Fibroblast of pulmonary artery (primary cell): ENCODE data around the gene MAP3K7.

ENCODE experiments used
- DNase-seq: peaks from one replicate; pipeline ENCODE4 v3.0.0-alpha.2; 2010; ENCODE audit warnings: low read depth
- H3K4me3 ChIP-seq: replicated peaks from 2 replicates; pipeline ENCODE4 v1.5.1; 2011; ENCODE audit warnings: low read depth, mild to moderate bottlenecking, control low read depth, low read length, moderate library complexity
- TF ChIP-seq, protein P1 (sequence below): IDR thresholded peaks from 2 replicates; pipeline ENCODE4 v1.5.1; 2011; ENCODE audit warnings: mild to moderate bottlenecking, control low read depth, low read length, inconsistent platforms; ENCODE audit errors: missing control alignments

The MAP3K7 gene

DNA sequence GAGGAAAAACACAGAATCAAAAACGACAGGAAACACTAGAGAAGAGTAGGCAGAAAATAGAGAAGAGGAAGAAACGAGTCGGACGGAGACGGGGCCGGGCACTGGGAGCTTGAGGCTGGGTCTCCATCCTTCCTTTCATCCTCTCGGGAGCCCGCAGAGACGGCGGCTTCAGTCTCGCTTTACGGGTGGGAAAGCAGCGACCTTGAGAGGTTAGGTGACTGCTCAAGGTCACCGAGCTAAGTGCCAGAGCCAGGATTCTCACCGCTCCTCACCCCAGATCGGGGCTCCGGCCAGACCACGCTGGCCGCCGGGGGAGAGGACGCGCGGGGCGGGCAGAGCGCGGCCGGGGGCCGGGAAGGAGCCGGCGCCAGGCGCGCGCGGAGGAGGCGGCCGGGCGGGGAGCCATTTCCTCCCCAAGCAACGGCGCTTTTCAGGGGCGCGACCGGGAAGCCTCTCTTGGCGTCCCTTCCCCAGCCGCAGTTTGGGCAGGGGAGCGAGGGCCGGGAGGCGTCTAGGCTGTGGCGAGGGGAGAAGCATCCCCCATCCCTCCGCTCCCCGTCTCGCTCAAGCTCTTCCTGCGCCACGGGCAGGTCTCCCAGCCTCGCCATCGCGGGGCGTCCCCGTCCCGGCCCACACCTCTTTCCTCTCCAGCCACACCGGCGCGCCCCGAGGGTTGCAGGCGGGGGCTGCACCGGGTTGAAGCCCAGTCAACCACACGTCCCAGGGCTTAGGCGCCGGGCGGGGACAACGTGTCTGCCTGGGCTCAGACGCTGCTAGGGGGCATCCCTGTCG, 24.1 kb upstream of the MAP3K7 start:
- H3K4me3 ChIP-seq = peak overlapping the region; percentile 56
- TF ChIP-seq, protein P1, sequence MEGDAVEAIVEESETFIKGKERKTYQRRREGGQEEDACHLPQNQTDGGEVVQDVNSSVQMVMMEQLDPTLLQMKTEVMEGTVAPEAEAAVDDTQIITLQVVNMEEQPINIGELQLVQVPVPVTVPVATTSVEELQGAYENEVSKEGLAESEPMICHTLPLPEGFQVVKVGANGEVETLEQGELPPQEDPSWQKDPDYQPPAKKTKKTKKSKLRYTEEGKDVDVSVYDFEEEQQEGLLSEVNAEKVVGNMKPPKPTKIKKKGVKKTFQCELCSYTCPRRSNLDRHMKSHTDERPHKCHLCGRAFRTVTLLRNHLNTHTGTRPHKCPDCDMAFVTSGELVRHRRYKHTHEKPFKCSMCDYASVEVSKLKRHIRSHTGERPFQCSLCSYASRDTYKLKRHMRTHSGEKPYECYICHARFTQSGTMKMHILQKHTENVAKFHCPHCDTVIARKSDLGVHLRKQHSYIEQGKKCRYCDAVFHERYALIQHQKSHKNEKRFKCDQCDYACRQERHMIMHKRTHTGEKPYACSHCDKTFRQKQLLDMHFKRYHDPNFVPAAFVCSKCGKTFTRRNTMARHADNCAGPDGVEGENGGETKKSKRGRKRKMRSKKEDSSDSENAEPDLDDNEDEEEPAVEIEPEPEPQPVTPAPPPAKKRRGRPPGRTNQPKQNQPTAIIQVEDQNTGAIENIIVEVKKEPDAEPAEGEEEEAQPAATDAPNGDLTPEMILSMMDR = no peak

DNA sequence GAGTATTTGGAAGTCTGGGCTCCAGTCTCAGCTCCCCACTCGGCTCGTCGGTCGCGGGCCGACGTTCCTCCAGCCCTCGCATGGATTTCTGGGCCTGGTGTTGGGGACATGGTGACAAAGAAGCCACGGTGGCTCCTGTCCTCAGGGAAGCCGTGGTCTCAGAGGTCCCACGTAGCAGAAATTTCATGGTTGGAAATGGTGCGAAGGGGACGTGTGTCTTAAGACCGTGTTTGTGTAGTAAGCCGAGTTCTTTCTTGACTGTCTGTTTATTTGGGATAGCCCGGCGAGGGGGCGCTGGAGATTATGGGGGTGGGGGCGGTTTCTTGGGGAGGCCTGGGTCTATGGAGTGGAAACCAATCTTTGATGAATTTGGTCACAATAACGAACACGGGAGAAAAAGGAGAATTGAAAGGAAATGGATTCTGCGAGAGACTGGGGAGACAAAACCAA, 23.5 kb upstream of the MAP3K7 start:
- peak; percentile 10 for DNase-seq
- peak overlapping the region; percentile 56 for H3K4me3 ChIP-seq
- TF ChIP-seq, protein P1 = no peak

More for the DNA sequence above, 24.1 kb upstream of the MAP3K7 start:
- DNase-seq = peak; percentile 10

DNA sequence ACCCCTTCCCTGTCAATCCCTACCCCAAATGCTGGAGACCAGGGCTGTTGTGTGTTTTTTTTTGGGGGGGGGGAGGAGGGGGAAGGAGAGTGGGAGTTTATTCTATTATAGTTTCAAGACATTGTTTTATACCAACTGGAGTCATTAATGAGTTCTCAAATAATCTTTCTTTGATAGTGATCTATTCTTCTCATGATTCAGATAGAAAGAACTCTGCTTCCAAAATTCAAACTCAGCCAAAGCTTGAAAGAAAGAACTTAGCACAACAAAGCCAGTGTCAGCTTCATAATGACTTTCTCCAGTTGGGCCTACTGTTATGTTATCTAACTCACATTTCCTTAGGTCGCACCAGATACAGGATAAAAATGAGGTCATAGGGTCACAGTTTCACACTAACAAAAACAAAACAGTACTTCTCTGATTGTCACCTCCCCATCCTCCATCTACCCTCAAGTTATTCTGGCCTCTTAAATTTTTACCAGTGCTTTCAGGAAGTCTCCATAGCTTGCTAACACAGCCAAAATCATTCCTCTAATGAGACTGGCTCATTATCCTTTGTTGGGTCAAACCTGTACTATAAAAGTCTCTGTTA, 19.0 kb upstream of the MAP3K7 start:
- DNase-seq = no peak
- H3K4me3 ChIP-seq = no peak overlapping the region
- TF ChIP-seq, protein P1 = no peak

DNA sequence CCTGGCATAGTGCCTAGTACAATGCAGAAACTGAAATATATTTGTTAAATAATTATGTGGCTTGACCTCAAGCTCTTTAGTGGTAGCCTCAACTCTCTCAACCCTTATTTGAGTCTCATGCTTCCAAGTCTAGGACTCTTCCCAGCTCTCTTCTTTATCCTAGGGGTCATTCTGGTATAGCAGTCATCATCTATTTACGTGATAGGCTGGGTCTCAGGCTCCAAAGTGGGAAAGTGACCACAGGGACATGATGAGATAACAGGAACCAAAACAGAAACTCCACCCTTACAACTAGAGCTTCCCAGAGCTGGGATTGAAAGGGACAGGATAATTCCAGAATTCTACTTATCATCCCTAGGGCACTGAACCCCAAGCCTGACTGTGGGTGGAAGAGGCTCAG, 17.7 kb upstream of the MAP3K7 start:
- DNase-seq = no peak
- TF ChIP-seq, protein P1 = no peak
- H3K4me3 ChIP-seq = no peak overlapping the region

DNA sequence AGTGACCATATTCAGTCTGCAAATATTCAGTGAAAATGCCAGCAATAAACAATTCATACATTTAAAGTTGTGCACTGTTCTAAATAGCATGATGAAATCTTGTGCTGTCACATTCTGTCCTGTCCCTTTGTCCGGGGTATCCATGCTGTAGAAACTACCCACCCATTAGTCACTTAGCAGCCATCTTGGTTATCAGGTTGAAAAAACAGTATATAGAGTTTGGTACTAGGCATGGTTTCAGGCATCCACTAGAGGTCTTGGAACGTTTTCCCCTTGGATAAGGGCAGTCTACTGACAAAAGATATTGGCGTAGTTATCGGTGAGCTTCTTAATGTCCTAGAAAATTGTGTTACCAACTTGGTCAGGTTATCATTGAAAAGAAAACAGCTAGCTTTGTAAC, 12.3 kb upstream of the MAP3K7 start:
- no peak overlapping the region for H3K4me3 ChIP-seq
- TF ChIP-seq, protein P1 = no peak
- no peak for DNase-seq

DNA sequence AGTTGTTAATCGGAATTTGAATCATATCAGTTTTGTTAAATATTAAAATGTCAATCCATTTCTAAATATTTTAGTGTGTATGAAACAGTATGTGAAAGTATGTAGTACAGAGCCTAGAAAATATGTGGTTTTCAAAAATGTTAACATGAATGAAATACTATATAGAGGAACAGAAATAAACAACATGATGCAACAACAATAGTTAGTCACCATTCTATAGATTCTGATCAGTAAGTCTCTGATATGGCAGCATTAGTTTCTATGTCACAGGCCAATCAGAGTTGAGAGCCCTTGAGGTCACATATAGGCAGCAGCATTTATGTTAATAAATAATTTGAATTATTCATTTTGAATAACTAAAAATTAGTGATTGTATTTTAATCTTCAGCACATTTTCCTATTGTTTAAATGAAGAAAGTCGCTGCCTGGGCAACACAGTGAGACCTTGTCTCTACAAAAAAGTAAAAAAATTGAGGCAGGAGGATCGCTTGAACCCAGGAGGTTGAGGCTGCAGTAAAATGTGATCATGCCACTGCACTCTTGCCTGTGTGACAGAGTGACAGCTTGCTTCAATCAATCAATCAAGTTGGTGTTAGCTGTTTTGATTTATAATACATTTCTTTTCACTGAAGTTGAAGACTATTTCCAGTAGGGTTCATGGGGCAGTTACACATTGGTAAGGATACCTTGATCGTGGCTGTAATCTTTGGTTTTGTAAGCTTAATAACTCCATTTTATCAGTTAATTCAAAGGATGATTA, 11.5 kb upstream of the MAP3K7 start:
- DNase-seq = no peak
- H3K4me3 ChIP-seq = no peak overlapping the region

More for the DNA sequence above, 11.5 kb upstream of the MAP3K7 start:
- TF ChIP-seq, protein P1 = no peak
